IgD-negative memory B cell (primary cell): Measurements from ENCODE around the gene DCN. TPM values are rescaled to one million over a fixed set of nuclear protein-coding genes. Genes with fewer than 3 reads are reported as not detected.

ENCODE experiments used
- H3K27ac Mint-ChIP-seq, 3 donors: one replicate each; pipeline ENCODE4 v1.8.0; 2020 to 2022; ENCODE audit warnings: mild to moderate bottlenecking in 3 of 3, mixed read lengths in 3 of 3, moderate library complexity in 1 of 3
- H3K27me3 Mint-ChIP-seq: one replicate; pipeline ENCODE4 v1.8.0; 2021; ENCODE audit warnings: mixed read lengths
- H3K36me3 Mint-ChIP-seq: one replicate; pipeline ENCODE4 v1.8.0; 2020; ENCODE audit warnings: mild to moderate bottlenecking, mixed read lengths
- H3K4me1 Mint-ChIP-seq, 3 donors: one replicate each; pipeline ENCODE4 v1.8.0; 2020 to 2022; ENCODE audit warnings: mixed read lengths in 3 of 3, mild to moderate bottlenecking in 1 of 3
- H3K4me3 Mint-ChIP-seq, 4 donors: one replicate each; pipeline ENCODE4 v1.8.0; 2020 to 2022; ENCODE audit warnings: mild to moderate bottlenecking in 4 of 4, mixed read lengths in 4 of 4, moderate library complexity in 3 of 4
- H3K9me3 Mint-ChIP-seq, 3 donors: one replicate each; pipeline ENCODE4 v1.8.0; 2020 to 2021; ENCODE audit warnings: mixed read lengths in 3 of 3, mild to moderate bottlenecking in 1 of 3
- polyA plus RNA-seq: library from polyadenylated mRNA; unstranded; fragments of 300-500 nt; fragmentation: Illumina TruSeq; gene quantifications from one replicate; pipeline ENCODE4 v1.2.3, GENCODE V29; 2021

The DCN gene
- polyA plus RNA-seq, 1 donor from 2014 or later, result not detected

DNA sequence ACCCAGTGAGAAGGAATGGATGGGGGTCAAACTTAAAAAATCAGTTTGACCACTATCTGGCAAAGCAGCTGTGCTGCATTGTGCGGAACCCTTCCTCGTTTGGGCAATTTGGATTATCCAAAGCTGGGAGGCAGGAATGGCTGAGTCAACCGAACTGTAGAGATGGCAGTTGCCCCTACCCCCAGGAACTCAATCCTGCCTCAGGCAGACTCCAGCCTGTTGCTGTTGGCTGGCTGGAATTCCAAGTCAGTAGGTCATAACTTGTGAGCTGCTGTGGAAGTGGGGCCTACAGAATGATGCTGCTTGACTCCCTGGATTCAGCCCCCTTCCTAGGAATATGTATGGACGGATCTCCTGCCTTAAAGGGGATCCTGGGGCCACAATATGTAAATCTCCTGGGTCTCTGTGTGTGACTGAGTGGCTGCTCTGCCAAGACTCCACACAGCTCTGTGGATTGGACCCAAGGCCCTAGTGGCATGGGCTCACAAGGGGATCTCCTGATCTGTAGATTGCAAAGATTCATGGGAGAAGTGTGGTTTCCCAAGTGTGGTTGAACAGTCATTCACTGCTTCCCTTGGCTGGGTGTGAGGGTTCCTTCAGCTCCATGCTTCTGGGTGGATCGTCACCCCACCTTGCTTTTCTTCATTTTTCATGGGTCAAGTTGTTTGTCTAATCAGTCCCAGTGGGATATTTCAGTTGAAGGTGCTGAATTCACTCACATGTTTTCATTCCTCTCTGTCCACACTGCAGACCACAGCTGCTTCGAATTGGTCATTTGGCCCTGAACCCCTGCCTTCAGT, 90.5 kb downstream of the DCN start:
- Mint-ChIP-seq H3K27ac (no peak overlapping the region), H3K36me3 (no peaks in the 10 kb centered on the region), H3K27me3 (peaks cover 1% of the 10 kb centered on the region), H3K9me3 (peaks cover 2 to 17% (median 9%) of the 10 kb centered on the region in 3 donors), H3K4me1 (no peaks in the 10 kb centered on the region), H3K4me3 (no peak overlapping the region)

Other genes with a start within 250 kb of the DCN start
- not detected for gene CCER1, start 227.6 kb downstream of the DCN start, polyA plus RNA-seq
- not detected for gene EPYC, start 177.8 kb downstream of the DCN start, polyA plus RNA-seq
- not detected for gene KERA, start 124.8 kb downstream of the DCN start, polyA plus RNA-seq
- not detected for gene LUM, start 71.3 kb downstream of the DCN start, polyA plus RNA-seq